Brain microvascular endothelial cell (primary cell): Measurements from ENCODE around the gene PCK2.

Experiments
- DNase-seq: peaks from one replicate; pipeline ENCODE4 v3.0.0-alpha.2; 2020
- H3K27ac ChIP-seq: fragments of 250-450 bp; sonication (Bioruptor Pico); 2 replicates; pipeline ENCODE4 v1.5.1; 2020; ENCODE audit warnings: mild to moderate bottlenecking, moderate library complexity
- H3K27me3 ChIP-seq: fragments of 250-450 bp; sonication (Bioruptor Pico); replicated peaks from 2 replicates; pipeline ENCODE4 v1.5.1; 2020; ENCODE audit warnings: mild to moderate bottlenecking
- H3K36me3 ChIP-seq: fragments of 250-450 bp; sonication (Bioruptor Pico); replicated peaks from 2 replicates; pipeline ENCODE4 v1.5.1; 2020; ENCODE audit warnings: mild to moderate bottlenecking
- H3K4me3 ChIP-seq: 2 replicates; pipeline ENCODE4 v1.5.1; 2011; ENCODE audit warnings: low read depth, mild to moderate bottlenecking, control low read depth, low read length, moderate library complexity
- CTCF ChIP-seq: IDR thresholded peaks from 2 replicates; pipeline ENCODE4 v1.5.1; 2011; ENCODE audit warnings: low read depth, mild to moderate bottlenecking, moderate library complexity, low read length, control low read depth, inconsistent platforms; ENCODE audit errors: missing control alignments
- in situ Hi-C: cut with HindIII; loops from 2 replicates; pipeline ENCODE4 v1.10.0; 2017; ENCODE audit warnings: low sequenced_read_pairs, low pct_ligation_motif_present

Gene PCK2

GRCh38 chr14:24072881-24073877 lies 20.9 kb upstream of the PCK2 start:
- no peak overlapping the region for H3K27ac ChIP-seq
- no peaks in the 10 kb centered on the region for H3K36me3 ChIP-seq
- in situ Hi-C loops: no loop called here
- TF ChIP-seq CTCF: no peak
- DNase-seq: no peak
- no peak overlapping the region for H3K4me3 ChIP-seq
- peaks cover 6% of the 10 kb centered on the region for H3K27me3 ChIP-seq

GRCh38 chr14:24074625-24075484 lies 19.3 kb upstream of the PCK2 start:
- Histone ChIP-seq H3K4me3 (no peak overlapping the region), H3K27ac (no peak overlapping the region), H3K36me3 (no peaks in the 10 kb centered on the region), H3K27me3 (peaks cover 8% of the 10 kb centered on the region)
- in situ Hi-C loops: no loop called here
- no peak for TF ChIP-seq CTCF
- DNase-seq: no peak

GRCh38 chr14:24075485-24076301 lies 18.4 kb upstream of the PCK2 start:
- DNase-seq: no peak
- in situ Hi-C loops: no loop called here
- no peak for TF ChIP-seq CTCF
- Histone ChIP-seq H3K36me3 (no peaks in the 10 kb centered on the region), H3K27me3 (peaks cover 12% of the 10 kb centered on the region), H3K27ac (no peak overlapping the region), H3K4me3 (no peak overlapping the region)

- Histone ChIP-seq H3K27me3 (peaks cover 14% of the 10 kb centered on the region), H3K27ac (no peak overlapping the region), H3K36me3 (no peaks in the 10 kb centered on the region), H3K4me3 (no peak overlapping the region)
- DNase-seq: no peak
- no peak for TF ChIP-seq CTCF
- in situ Hi-C loops: no loop called here
Measured at GRCh38 chr14:24076302-24076601, 17.9 kb upstream of the PCK2 start.

GRCh38 chr14:24077086-24077485 lies 17.0 kb upstream of the PCK2 start:
- H3K27me3 ChIP-seq: peaks cover 20% of the 10 kb centered on the region
- no peaks in the 10 kb centered on the region for H3K36me3 ChIP-seq
- H3K27ac ChIP-seq: no peak overlapping the region
- in situ Hi-C loops: no loop called here
- DNase-seq: no peak
- TF ChIP-seq CTCF: no peak
- H3K4me3 ChIP-seq: no peak overlapping the region
